GM12875 (cell line): Measurements from ENCODE around the gene PRDX1.
A peak's percentile ranks its signal among the peaks of the same experiment; 100 is the strongest.
"Not testable (repeated sequence)": the region's sequence is repeated elsewhere in the genome, so short reads cannot be mapped to it uniquely, and the experiment has no call there.

ENCODE experiments used
- H3K4me3 ChIP-seq: one replicate; pipeline ENCODE4 v1.5.1; 2011; ENCODE audit warnings: low read depth, low read length, control low read depth
- CTCF ChIP-seq: IDR thresholded peaks from 2 replicates; pipeline ENCODE4 v1.5.1; 2011; ENCODE audit warnings: low read depth, mild to moderate bottlenecking, control low read depth, inconsistent platforms, low read length, moderate library complexity, borderline replicate concordance; ENCODE audit not compliant: insufficient read depth

Gene PRDX1

GRCh38 chr1:45498279-45498678 is 23.4 kb downstream of the PRDX1 start:
- no peak overlapping the region for H3K4me3 ChIP-seq
- no peak for TF ChIP-seq CTCF

- H3K4me3 ChIP-seq, result no peak overlapping the region
- peak; percentile 48 for TF ChIP-seq CTCF
Measured at GRCh38 chr1:45493116-45493697, 28.5 kb downstream of the PRDX1 start.

GRCh38 chr1:45492691-45493090 is 29.0 kb downstream of the PRDX1 start:
- no peak overlapping the region for H3K4me3 ChIP-seq
- no peak for TF ChIP-seq CTCF

GRCh38 chr1:45491487-45492260 is 30.0 kb downstream of the PRDX1 start:
- no peak overlapping the region for H3K4me3 ChIP-seq
- no peak for TF ChIP-seq CTCF

GRCh38 chr1:45490626-45491486 is 30.8 kb downstream of the PRDX1 start, which contains the start of gene TESK2:
Gene TESK2, minus strand, starts transcription at chr1:45491163. Its CDS starts 33,378 bp downstream, at chr1:45457785.
- 0 out of 2 replicates have a peak, but pooled peaks have one; percentile 16 for TF ChIP-seq CTCF
- peak within 1 kb of the TSS; percentile 95 for H3K4me3 ChIP-seq

- peak overlapping the region; percentile 95 for H3K4me3 ChIP-seq
- no peak for TF ChIP-seq CTCF
Measured at GRCh38 chr1:45490121-45490625, 31.5 kb downstream of the PRDX1 start.

- H3K4me3 ChIP-seq, result not testable (repeated sequence)
Measured at GRCh38 chr1:45489379-45489778, 32.3 kb downstream of the PRDX1 start.
